ENCODE data around the gene NCOA7.
"Not testable (repeated sequence)": the region's sequence is repeated elsewhere in the genome, so short reads cannot be mapped to it uniquely, and the experiment has no call there.

Gene NCOA7

DNA sequence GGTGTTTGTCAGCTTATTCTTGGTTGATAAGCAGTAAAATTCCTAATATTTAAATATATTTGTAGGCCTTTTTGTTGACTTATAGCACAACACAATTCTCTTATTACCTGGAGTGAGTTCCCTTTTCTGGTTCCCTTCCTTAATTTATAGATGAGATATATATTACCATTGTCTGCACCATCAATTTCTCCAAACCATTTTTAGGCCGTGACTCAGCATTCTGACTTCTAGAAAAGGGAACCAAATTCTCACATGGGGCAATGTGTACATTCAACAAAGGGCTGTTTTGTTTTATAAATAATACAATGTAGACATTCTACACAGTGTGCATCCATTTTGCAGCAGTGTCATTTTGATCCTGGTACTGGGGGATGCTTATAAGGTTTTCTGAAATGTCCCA, 52.8 kb downstream of the NCOA7 start:
- DNase-seq, result no peak

- DNase-seq, result no peak
These were observed 54.2 kb downstream of the NCOA7 start for GRCh38 chr6:125844989-125845388.

GRCh38 chr6:125846292-125847024, 55.7 kb downstream of the NCOA7 start:
- no peak for DNase-seq

- not testable (repeated sequence) for DNase-seq
These were observed 57.5 kb downstream of the NCOA7 start for GRCh38 chr6:125848286-125848685.

DNA sequence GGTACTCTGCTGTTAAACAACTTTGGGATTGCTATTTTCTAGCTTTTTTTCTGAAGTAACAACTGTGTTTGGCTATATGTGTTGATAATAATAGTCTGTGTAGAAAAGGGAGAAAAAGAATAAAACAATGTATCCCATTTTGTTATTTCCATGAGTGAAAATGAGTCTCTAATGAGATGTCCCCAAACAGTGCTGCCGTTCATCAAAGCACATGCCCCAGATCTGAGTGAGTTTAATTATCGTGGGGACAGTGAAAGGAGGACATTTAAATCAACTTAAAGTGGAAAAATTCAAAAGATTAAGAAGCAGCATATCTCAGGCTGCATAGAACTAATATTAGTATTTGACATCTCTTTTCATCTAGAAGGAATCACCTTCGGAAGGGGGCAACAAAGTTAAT, 59.6 kb downstream of the NCOA7 start:
- no peak for DNase-seq

- no peak for DNase-seq
These were observed 61.8 kb downstream of the NCOA7 start for GRCh38 chr6:125852587-125852986.

- DNase-seq, result no peak
These were observed 62.4 kb downstream of the NCOA7 start for GRCh38 chr6:125853168-125853567.

DNA sequence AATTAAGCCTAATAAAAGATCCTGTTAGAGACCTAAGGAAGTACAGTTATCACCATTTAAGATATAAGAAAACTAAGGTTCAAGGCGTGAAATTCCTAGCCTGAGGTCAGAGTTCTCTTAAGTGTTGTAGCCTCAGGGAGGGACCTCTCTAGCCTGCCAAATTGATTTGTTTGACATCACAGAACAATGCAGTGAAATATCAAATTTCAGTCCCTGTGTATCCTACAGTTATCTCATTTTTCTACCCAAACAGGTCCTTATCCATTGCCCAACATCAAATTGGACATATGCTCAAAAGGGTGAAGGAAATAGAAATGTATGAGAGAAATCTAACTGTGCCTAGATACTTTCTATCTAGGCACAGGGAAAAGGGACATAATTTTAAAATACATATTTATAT, 63.0 kb downstream of the NCOA7 start:
- DNase-seq, result no peak

- no peak for DNase-seq
These were observed 63.6 kb downstream of the NCOA7 start for GRCh38 chr6:125854355-125854754.

DNA sequence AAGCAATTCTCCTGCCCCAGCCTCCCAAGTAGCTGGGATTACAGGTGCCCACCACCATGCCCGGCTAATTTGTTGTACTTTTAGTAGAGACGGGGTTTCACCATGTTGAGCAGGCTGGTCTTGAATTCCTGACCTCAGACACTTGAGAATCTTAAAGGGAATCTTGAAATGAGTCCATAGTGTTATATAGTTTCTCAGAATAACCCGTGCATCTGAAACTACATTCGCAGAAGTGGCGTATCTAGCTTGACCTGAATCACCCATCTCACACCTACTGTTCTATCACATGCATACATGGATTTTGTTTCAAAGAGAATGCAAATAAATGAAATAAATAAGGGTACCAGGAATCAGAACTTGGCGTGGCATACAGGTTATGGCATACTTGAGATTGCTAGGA, 65.0 kb downstream of the NCOA7 start:
- no peak for DNase-seq

DNA sequence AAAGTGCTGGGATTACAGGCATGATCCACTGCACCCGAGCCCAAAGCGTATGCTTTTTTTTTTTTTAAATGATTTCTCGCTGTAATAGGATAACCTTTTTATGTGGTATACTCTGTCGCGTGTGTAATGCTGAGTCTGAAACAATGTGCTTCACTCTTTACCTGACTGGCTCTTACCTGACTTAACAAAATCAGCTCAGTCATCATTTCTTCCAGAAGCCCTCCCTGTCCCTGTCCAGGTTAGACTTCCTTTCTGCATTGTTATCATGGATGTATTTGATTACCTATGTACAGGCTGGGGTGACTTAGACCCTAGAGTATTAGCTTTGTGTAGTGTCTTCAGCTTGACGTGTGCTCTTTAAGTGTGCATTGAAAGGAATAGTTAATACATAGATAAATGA, 67.1 kb downstream of the NCOA7 start:
- DNase-seq, result no peak

DNA sequence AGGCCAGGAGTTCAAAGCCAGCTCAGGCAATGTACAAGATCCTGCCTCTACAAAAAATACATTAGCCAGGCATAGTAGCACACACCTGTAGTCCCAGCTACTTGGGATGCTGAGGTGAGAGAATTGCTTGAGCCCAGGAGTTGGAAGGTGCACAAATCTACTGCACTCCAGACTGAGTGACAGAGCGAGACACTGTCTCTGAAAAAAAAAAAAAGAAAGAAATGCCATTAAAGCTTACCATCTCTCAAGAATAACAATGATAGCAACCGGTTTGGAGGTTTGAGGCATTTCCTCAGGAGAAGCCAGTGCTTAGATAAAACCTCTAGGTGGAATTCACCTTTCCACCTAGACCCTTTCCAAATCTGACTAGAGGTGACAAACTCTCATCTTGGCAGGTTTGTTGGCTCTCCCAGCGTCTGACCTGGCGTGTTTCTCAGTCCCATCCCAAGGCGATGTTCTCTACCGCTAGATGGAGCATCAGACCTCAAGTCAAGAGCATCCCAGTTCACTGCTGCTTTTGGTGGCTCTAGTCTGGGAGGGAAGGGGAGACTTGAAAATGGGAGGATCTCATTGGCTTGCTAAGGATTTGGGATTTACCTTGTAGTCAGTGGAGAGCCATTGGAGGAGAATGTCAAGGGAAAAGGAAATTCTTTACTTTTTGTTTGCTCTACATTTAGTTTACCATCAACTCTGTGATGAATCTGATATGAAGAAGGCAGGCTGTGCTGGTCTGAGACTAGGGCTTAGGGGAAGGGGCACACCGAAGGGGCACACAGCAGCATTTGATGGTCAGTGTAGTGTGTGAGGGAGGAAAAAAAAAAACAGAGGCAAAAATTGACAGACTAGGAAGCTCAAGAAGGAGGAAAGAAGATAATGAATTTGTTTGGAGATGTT, 67.9 kb downstream of the NCOA7 start:
- no peak for DNase-seq

DNA sequence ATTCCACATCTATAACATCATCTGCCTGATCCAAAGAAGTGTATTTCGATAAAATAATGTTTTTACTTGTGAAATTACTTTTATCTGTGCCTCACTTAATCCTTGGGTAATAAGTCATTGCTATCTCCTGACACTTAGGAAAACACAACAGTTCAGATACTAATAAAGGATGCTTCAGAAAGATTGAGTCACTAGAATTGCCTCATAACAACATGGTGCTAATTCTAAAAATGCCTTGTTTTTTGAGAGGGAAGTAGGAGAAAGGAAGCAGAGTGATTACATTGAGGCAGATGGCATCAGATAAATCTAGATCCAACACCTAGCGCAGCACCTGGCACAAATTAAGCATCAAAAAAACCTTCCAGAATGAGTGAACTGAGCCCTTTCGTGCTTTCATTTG, 69.0 kb downstream of the NCOA7 start:
- DNase-seq, result no peak

DNA sequence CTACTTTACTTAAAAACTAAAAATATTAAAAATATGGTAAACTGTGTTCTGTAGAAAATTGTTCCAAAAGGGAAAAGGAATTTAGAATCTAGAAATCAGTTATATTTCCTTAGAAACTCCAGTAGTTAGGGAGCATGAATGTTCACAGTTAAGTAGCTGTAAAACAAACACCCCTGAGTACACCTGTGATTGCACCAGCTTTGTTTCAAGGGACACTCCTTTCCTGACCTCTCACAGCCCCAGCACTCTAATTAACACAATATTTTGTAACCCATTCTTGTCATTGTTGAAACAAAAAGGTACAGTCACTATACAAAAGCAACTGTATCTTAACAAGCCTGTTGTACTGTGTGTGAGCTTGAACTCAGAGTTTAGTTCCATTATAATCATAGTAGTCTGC, 72.3 kb downstream of the NCOA7 start:
- DNase-seq, result no peak

- DNase-seq, result no peak
These were observed 74.3 kb downstream of the NCOA7 start for GRCh38 chr6:125865015-125865414.

DNA sequence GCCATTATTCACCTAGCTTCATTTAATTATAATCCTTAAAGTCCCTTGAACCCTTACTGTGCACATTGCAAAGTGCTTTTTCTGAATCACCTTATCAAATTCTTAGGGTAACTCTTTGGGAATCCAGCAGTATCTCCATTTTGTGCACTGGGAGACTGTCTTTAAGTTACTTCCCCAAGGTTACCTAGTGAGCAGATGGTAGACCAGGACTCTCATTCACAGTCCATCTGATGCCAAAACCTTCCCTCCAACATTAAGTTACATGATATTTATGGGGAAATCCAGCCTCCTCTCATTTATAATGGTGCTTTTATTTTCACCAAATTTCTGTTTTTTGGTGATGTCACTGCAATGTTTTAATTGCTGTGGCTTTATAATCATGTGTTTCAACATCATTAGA, 75.7 kb downstream of the NCOA7 start:
- DNase-seq, result no peak

GRCh38 chr6:125867483-125867942, 76.8 kb downstream of the NCOA7 start:
- no peak for DNase-seq

DNA sequence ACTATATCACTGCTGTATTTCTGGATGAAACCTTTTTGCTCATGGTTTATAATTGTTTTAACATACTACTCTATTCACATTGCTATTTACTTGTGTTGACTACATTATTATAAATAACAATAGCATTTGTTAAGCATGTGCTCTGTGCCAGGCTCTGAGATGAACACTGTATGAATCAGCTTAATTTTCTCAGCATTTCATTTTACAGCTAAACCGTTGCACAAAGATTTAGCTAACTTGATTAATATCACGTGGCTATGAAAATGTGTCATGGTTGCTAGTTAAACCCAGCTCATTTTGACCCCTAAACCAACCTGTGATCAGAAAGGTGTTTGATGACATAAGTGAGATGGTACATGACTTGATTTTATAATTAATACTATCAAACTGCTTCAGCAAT, 77.5 kb downstream of the NCOA7 start:
- DNase-seq, result no peak

DNA sequence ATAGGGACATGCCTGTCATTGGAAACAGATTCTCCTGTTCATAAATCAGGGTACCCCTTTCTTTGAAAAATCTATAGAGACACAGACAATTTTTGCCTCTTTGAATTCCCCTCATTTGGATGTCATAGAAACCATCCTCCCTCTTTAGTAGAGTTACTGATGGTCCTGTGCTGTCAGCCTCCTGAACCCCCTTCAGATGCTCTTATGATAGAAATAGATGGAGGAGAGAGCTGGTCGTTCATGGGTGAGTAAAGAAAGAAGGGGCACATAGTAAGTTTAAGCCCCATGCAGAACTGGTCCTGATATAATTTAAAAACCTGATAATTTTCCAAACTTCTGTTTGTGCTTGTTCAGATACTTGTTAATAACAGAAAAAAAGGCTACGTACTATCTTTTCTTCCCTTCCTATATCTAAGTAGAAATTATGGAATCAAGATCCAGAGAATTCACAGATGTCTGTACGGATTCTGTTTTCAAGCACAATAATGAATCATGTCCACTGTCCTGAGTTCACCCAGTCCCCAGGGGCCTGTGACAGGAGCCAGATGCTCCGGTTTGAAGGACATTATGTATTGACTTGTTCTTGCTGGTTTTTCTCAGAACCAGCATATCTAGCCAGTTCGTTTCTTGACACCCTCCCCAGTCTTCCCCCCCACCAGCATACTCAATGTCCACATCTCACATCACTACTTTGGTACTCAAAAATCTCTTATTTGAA, 78.1 kb downstream of the NCOA7 start:
- DNase-seq, result no peak

DNA sequence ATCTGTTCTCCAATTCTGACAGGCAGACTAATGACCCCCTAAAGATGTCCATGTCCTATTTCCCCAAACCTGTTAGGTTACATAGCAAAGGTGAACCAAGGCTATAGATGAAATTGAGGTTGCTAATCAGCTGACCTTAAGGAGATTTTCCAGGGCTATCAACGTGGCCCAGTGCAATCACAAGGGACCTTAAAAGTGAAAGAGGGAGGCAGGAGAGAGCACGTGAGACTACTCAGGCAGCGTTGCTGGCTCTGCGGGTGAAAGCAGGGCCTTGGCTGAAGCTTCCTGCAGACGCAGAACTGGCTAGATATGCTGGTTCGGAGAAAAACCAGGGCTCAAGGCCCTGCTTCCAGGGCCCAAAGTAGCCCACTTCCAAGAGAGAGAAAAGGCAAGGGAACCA, 78.7 kb downstream of the NCOA7 start:
- no peak for DNase-seq

DNA sequence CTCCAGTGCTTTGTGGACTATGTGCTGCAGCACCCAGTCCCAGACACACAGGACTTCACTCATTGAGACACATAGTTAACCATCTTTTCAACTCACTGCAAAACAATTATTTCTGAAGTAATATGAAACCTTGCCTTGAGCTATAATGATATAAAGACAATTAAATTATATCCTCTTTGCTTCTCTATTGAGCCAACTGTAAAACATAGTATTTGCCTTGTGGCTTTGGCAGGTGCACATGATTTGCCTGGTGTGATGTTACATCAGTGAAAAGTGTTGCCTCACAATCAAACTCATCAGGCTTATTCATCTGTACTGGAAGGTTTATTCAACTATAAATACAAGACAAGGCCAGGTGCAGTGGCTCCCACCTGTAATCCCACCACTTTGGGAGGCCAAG, 80.6 kb downstream of the NCOA7 start:
- peak; percentile 67 for DNase-seq

DNA sequence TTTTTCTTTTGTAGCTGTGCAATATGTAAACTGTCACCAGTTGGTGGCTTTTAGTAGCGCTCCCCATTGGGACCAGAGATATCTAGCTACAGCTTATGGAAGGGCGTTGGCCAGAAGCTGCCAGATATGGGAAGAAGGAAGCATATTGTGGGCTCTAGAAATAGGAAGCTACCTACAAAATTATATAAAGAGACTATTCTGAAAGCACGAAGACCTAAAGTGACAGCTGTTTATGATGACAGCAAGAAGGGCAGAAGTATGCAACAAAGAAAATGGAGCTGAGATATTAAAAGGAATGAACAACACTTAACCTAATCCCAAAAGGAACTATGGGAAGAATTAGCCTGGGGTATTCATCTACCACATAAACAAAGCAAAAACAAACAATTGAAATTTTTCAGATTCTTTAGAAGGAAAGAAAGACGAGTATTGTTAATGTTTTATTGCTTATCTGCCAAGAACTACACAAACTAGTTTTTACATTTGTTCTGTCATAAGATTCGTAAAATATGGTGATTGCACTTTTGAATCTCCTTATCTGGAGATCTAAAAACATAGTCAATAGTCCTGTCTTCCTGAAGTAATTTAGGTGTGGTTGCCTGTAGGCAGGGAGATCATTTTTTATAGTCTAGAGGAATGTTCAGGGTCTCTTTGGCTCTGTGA, 81.6 kb downstream of the NCOA7 start:
- DNase-seq, result no peak

GRCh38 chr6:125882243-125882642, 91.5 kb downstream of the NCOA7 start:
- DNase-seq, result no peak

All from NCI-H510A treated with DMSO at 0.1 percent for 48 hours (cell line).